ENCODE measurements around the gene MAN2A1.

MAN2A1 gene

DNA sequence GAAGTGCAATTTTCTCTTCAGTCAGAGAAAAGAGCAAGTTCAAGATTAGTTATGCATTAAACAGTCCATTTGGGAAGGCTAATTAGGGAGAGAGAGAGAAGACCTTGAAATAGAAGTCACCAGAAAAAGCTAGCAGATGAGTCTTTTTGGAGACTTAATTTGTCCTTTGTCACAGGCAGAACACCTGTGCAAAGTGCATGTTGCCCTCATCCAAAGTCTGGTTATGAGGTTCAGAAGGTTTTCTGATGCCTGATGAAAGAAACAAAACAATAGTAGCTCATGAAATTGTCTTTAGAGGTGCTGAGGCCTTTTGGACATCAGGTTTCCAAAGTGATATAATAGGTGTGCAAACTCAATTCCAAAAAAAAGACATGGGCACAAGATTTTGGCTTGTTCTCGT lies 199.3 kb downstream of the MAN2A1 start:
- TF ChIP-seq, protein P1, sequence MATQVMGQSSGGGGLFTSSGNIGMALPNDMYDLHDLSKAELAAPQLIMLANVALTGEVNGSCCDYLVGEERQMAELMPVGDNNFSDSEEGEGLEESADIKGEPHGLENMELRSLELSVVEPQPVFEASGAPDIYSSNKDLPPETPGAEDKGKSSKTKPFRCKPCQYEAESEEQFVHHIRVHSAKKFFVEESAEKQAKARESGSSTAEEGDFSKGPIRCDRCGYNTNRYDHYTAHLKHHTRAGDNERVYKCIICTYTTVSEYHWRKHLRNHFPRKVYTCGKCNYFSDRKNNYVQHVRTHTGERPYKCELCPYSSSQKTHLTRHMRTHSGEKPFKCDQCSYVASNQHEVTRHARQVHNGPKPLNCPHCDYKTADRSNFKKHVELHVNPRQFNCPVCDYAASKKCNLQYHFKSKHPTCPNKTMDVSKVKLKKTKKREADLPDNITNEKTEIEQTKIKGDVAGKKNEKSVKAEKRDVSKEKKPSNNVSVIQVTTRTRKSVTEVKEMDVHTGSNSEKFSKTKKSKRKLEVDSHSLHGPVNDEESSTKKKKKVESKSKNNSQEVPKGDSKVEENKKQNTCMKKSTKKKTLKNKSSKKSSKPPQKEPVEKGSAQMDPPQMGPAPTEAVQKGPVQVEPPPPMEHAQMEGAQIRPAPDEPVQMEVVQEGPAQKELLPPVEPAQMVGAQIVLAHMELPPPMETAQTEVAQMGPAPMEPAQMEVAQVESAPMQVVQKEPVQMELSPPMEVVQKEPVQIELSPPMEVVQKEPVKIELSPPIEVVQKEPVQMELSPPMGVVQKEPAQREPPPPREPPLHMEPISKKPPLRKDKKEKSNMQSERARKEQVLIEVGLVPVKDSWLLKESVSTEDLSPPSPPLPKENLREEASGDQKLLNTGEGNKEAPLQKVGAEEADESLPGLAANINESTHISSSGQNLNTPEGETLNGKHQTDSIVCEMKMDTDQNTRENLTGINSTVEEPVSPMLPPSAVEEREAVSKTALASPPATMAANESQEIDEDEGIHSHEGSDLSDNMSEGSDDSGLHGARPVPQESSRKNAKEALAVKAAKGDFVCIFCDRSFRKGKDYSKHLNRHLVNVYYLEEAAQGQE (IDR thresholded peaks at IDR 0.05; ENCODE audit: insufficient read depth in 1 of 2, low read depth in 2 of 2, low read length in 2 of 2): no peak
- no peak for TF ChIP-seq TAF1 (IDR thresholded peaks at IDR 0.05; ENCODE audit: borderline replicate concordance, insufficient read depth, low read length)
- TF ChIP-seq FOXP2 (optimal IDR thresholded peaks at IDR 0.05; ENCODE audit: borderline replicate concordance, extremely low read depth, extremely low read length, insufficient read depth): no peak
- no peak for TF ChIP-seq POLR2AphosphoS5 (IDR thresholded peaks at IDR 0.05; ENCODE audit: low read depth, low read length)
- TF ChIP-seq SIN3A (IDR thresholded peaks at IDR 0.05; ENCODE audit: borderline replicate concordance, insufficient read depth, low read length): no peak

DNA sequence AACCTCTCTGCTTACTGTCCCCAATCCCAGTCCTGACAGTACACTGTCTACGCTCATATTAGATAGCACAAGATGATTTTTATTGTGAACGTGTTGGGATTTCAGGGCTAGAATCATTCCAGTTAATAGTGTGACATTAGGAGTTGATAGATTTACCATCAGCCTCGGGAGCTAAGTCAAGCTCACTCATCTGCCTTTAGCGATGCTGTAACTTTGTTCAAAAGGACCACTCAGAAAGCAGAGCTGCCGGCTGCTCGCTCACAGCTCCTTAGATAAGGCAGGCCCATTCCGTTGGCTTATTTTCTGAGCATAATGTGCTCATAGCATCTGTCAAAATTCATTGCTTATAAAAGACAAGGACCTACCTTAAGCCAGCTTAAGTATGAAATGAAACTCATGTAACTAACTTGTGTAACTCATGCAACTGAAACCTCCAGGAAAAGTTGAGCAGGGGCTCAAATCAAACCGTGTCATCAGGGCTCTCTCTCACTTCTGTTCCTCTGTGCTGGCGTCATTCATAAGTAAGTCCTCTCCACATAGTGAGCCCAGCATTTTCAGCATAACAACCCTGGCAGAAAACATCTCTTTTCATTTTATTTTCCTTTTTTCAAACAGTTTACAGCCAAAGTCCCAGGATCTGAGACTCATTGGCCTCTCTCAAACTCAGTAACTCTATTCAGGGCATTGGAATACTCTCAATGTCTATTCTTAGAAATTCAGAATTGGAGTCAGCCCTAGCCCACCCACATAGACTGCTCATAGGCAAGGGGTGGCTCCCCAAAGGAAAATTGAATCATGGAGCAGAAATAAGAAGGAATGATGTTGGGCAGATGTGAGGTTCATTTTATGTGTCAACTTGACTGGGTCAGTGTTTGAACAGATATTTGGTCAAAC lies 208.8 kb downstream of the MAN2A1 start:
- TF ChIP-seq FOXP2 (optimal IDR thresholded peaks at IDR 0.05; ENCODE audit: borderline replicate concordance, extremely low read depth, extremely low read length, insufficient read depth) (no peak), TAF1 (IDR thresholded peaks at IDR 0.05; ENCODE audit: borderline replicate concordance, insufficient read depth, low read length) (no peak), POLR2AphosphoS5 (IDR thresholded peaks at IDR 0.05; ENCODE audit: low read depth, low read length) (no peak), SIN3A (IDR thresholded peaks at IDR 0.05; ENCODE audit: borderline replicate concordance, insufficient read depth, low read length) (no peak)
- TF ChIP-seq, protein P1 (IDR thresholded peaks at IDR 0.05; ENCODE audit: insufficient read depth in 1 of 2, low read depth in 2 of 2, low read length in 2 of 2): no peak

DNA sequence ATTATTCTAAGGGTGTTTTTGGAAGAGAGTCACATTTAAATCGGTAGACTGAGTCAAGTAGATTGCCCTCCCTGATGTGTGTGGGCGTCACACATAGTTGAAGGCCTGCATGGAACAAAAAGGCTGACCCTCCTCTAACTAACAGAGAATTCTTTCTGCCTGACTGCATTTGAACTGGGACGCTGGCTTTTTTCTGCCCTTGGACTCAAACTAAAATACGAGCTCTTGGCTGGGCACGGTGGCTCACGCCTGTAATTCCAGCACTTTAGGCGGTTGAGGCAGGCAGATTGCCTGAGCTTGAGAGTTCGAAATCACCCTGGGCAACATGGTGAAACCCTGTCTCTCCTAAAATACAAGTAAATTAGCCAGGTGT lies 209.4 kb downstream of the MAN2A1 start:
- no peak for TF ChIP-seq FOXP2 (optimal IDR thresholded peaks at IDR 0.05; ENCODE audit: borderline replicate concordance, extremely low read depth, extremely low read length, insufficient read depth)
- TF ChIP-seq, protein P1 (IDR thresholded peaks at IDR 0.05; ENCODE audit: insufficient read depth in 1 of 2, low read depth in 2 of 2, low read length in 2 of 2): no peak
- no peak for TF ChIP-seq TAF1 (IDR thresholded peaks at IDR 0.05; ENCODE audit: borderline replicate concordance, insufficient read depth, low read length)
- TF ChIP-seq SIN3A (IDR thresholded peaks at IDR 0.05; ENCODE audit: borderline replicate concordance, insufficient read depth, low read length): no peak

DNA sequence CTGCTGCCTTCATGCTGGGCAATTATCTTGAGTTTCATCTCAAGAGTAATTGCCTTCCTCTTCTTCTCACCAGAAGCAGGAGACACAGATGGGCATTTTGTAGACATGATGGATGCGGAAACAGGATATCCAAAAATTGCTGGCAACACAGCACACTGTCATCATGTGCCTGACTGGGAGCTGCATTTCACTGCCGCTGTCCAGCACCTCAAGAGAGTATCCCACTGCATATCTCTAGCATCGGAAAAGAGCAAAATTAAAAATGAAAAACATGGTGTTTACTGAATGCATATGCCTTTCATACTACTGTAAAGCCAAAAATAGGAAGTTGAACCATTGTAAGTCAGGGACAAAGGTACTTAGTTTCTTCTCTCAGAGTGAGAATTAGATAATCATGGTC lies 210.7 kb downstream of the MAN2A1 start:
- no peak for TF ChIP-seq POLR2AphosphoS5 (IDR thresholded peaks at IDR 0.05; ENCODE audit: low read depth, low read length)
- TF ChIP-seq, protein P1 (IDR thresholded peaks at IDR 0.05; ENCODE audit: insufficient read depth in 1 of 2, low read depth in 2 of 2, low read length in 2 of 2): peak; percentile 89 to 94

Data from PFSK-1 (cell line).